ENCODE measurements around the gene IL4.

DNA sequence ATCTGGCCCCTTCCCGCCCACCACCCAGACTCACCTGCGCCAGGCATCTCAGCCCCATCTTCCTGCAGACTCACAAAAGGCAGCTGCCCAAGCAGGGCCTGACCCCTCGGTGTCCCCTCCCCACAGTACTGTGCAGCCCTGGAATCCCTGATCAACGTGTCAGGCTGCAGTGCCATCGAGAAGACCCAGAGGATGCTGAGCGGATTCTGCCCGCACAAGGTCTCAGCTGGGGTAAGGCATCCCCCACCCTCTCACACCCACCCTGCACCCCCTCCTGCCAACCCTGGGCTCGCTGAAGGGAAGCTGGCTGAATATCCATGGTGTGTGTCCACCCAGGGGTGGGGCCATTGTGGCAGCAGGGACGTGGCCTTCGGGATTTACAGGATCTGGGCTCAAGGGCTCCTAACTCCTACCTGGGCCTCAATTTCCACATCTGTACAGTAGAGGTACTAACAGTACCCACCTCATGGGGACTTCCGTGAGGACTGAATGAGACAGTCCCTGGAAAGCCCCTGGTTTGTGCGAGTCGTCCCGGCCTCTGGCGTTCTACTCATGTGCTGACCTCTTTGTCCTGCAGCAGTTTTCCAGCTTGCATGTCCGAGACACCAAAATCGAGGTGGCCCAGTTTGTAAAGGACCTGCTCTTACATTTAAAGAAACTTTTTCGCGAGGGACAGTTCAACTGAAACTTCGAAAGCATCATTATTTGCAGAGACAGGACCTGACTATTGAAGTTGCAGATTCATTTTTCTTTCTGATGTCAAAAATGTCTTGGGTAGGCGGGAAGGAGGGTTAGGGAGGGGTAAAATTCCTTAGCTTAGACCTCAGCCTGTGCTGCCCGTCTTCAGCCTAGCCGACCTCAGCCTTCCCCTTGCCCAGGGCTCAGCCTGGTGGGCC is 13.9 kb upstream of the IL4 start:
- TF ChIP-seq, protein P1, sequence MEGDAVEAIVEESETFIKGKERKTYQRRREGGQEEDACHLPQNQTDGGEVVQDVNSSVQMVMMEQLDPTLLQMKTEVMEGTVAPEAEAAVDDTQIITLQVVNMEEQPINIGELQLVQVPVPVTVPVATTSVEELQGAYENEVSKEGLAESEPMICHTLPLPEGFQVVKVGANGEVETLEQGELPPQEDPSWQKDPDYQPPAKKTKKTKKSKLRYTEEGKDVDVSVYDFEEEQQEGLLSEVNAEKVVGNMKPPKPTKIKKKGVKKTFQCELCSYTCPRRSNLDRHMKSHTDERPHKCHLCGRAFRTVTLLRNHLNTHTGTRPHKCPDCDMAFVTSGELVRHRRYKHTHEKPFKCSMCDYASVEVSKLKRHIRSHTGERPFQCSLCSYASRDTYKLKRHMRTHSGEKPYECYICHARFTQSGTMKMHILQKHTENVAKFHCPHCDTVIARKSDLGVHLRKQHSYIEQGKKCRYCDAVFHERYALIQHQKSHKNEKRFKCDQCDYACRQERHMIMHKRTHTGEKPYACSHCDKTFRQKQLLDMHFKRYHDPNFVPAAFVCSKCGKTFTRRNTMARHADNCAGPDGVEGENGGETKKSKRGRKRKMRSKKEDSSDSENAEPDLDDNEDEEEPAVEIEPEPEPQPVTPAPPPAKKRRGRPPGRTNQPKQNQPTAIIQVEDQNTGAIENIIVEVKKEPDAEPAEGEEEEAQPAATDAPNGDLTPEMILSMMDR (IDR thresholded peaks at IDR 0.05; ENCODE audit: poor library complexity, severe bottlenecking): no peak
- TF ChIP-seq, protein P2, sequence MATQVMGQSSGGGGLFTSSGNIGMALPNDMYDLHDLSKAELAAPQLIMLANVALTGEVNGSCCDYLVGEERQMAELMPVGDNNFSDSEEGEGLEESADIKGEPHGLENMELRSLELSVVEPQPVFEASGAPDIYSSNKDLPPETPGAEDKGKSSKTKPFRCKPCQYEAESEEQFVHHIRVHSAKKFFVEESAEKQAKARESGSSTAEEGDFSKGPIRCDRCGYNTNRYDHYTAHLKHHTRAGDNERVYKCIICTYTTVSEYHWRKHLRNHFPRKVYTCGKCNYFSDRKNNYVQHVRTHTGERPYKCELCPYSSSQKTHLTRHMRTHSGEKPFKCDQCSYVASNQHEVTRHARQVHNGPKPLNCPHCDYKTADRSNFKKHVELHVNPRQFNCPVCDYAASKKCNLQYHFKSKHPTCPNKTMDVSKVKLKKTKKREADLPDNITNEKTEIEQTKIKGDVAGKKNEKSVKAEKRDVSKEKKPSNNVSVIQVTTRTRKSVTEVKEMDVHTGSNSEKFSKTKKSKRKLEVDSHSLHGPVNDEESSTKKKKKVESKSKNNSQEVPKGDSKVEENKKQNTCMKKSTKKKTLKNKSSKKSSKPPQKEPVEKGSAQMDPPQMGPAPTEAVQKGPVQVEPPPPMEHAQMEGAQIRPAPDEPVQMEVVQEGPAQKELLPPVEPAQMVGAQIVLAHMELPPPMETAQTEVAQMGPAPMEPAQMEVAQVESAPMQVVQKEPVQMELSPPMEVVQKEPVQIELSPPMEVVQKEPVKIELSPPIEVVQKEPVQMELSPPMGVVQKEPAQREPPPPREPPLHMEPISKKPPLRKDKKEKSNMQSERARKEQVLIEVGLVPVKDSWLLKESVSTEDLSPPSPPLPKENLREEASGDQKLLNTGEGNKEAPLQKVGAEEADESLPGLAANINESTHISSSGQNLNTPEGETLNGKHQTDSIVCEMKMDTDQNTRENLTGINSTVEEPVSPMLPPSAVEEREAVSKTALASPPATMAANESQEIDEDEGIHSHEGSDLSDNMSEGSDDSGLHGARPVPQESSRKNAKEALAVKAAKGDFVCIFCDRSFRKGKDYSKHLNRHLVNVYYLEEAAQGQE (IDR thresholded peaks at IDR 0.05; ENCODE audit: borderline replicate concordance): no peak
- TF ChIP-seq POLR2AphosphoS5 (IDR thresholded peaks at IDR 0.05) (no peak), EP300 (conservative IDR thresholded peaks at IDR 0.05; ENCODE audit: poor library complexity, severe bottlenecking) (no peak)
